ENCODE data around the gene CAND1.
A peak's percentile ranks its signal among the peaks of the same experiment; 100 is the strongest.

CAND1 gene

GRCh38 chr12:67256649-67257048 is 12.5 kb upstream of the CAND1 start:
- Histone ChIP-seq H3K9me3 (ENCODE audit: insufficient read depth, low read depth, low read length) (no peaks in the 10 kb centered on the region), H3K36me3 (ENCODE audit: insufficient read depth, low read length) (no peaks in the 10 kb centered on the region), H3K4me3 (ENCODE audit: low read length) (no peak overlapping the region), H3K27ac (ENCODE audit: low read depth, low read length) (no peak overlapping the region), H3K4me1 (ENCODE audit: insufficient read depth, low read length) (no peaks in the 10 kb centered on the region), H3K27me3 (ENCODE audit: insufficient read depth, low read length) (no peaks in the 10 kb centered on the region), H3K9ac (ENCODE audit: low read depth, low read length) (no peak overlapping the region)
- 85% methylated on average over 5 of the region's 5 CpGs for WGBS

GRCh38 chr12:67263471-67263870 is 5.7 kb upstream of the CAND1 start:
- Histone ChIP-seq H3K9me3 (ENCODE audit: insufficient read depth, low read depth, low read length) (no peaks in the 10 kb centered on the region), H3K36me3 (ENCODE audit: insufficient read depth, low read length) (no peaks in the 10 kb centered on the region), H3K27me3 (ENCODE audit: insufficient read depth, low read length) (no peaks in the 10 kb centered on the region), H3K4me1 (ENCODE audit: insufficient read depth, low read length) (no peaks in the 10 kb centered on the region), H3K9ac (ENCODE audit: low read depth, low read length) (no peak overlapping the region), H3K27ac (ENCODE audit: low read depth, low read length) (no peak overlapping the region), H3K4me3 (ENCODE audit: low read length) (no peak overlapping the region)
- WGBS, result 91% methylated on average over 5 of the region's 5 CpGs

GRCh38 chr12:67268335-67268895 is 743 bp upstream of the CAND1 start:
- Histone ChIP-seq H3K9ac (ENCODE audit: low read depth, low read length) (peak overlapping the region; percentile 85), H3K27ac (ENCODE audit: low read depth, low read length) (peak overlapping the region; percentile 98), H3K36me3 (ENCODE audit: insufficient read depth, low read length) (no peaks in the 10 kb centered on the region), H3K4me3 (ENCODE audit: low read length) (peak overlapping the region; percentile 77), H3K27me3 (ENCODE audit: insufficient read depth, low read length) (no peaks in the 10 kb centered on the region), H3K4me1 (ENCODE audit: insufficient read depth, low read length) (peaks cover 18% of the 10 kb centered on the region), H3K9me3 (ENCODE audit: insufficient read depth, low read depth, low read length) (no peaks in the 10 kb centered on the region)
- 9% methylated on average over 19 of the region's 19 CpGs for WGBS

GRCh38 chr12:67269633-67270573 is 745 bp downstream of the CAND1 start:
- peak overlapping the region; percentile 98 for H3K27ac ChIP-seq (ENCODE audit: low read depth, low read length)
- H3K9me3 ChIP-seq (ENCODE audit: insufficient read depth, low read depth, low read length), result no peaks in the 10 kb centered on the region
- under 1% methylated on average over 61 of the region's 61 CpGs for WGBS
- H3K9ac ChIP-seq (ENCODE audit: low read depth, low read length), result peak overlapping the region; percentile 85
- no peaks in the 10 kb centered on the region for H3K27me3 ChIP-seq (ENCODE audit: insufficient read depth, low read length)
- H3K36me3 ChIP-seq (ENCODE audit: insufficient read depth, low read length), result peaks cover 11% of the 10 kb centered on the region; the same call in 1 of the 2 replicates
- peaks cover 24% of the 10 kb centered on the region for H3K4me1 ChIP-seq (ENCODE audit: insufficient read depth, low read length)
- H3K4me3 ChIP-seq (ENCODE audit: low read length), result peak overlapping the region; percentile 77

GRCh38 chr12:67270622-67271021 is 1.5 kb downstream of the CAND1 start:
- H3K4me3 ChIP-seq (ENCODE audit: low read length), result peak overlapping the region; percentile 77
- H3K27ac ChIP-seq (ENCODE audit: low read depth, low read length), result no peak overlapping the region
- H3K9me3 ChIP-seq (ENCODE audit: insufficient read depth, low read depth, low read length), result no peaks in the 10 kb centered on the region
- 25% methylated on average over 2 of the region's 6 CpGs for WGBS
- no peaks in the 10 kb centered on the region for H3K27me3 ChIP-seq (ENCODE audit: insufficient read depth, low read length)
- H3K9ac ChIP-seq (ENCODE audit: low read depth, low read length), result peak overlapping the region; percentile 85
- peaks cover 12% of the 10 kb centered on the region; the same call in 1 of the 2 replicates for H3K36me3 ChIP-seq (ENCODE audit: insufficient read depth, low read length)
- H3K4me1 ChIP-seq (ENCODE audit: insufficient read depth, low read length), result peaks cover 29% of the 10 kb centered on the region

- no peaks in the 10 kb centered on the region for H3K27me3 ChIP-seq (ENCODE audit: insufficient read depth, low read length)
- 92% methylated on average over 1 of the region's 1 CpG for WGBS
- H3K4me1 ChIP-seq (ENCODE audit: insufficient read depth, low read length), result peaks cover 34% of the 10 kb centered on the region
- peaks cover 12% of the 10 kb centered on the region; the same call in 1 of the 2 replicates for H3K36me3 ChIP-seq (ENCODE audit: insufficient read depth, low read length)
- H3K4me3 ChIP-seq (ENCODE audit: low read length), result peak overlapping the region; percentile 77
- H3K9ac ChIP-seq (ENCODE audit: low read depth, low read length), result no peak overlapping the region
- H3K27ac ChIP-seq (ENCODE audit: low read depth, low read length), result no peak overlapping the region
- no peaks in the 10 kb centered on the region for H3K9me3 ChIP-seq (ENCODE audit: insufficient read depth, low read depth, low read length)
Measured at GRCh38 chr12:67271976-67272375, 2.8 kb downstream of the CAND1 start.

GRCh38 chr12:67274186-67274585 is 5.0 kb downstream of the CAND1 start:
- H3K27ac ChIP-seq (ENCODE audit: low read depth, low read length), result no peak overlapping the region

GRCh38 chr12:67275380-67275913 is 6.3 kb downstream of the CAND1 start:
- Histone ChIP-seq H3K36me3 (ENCODE audit: insufficient read depth, low read length) (peaks cover 17% of the 10 kb centered on the region; the same call in 1 of the 2 replicates), H3K9me3 (ENCODE audit: insufficient read depth, low read depth, low read length) (no peaks in the 10 kb centered on the region), H3K4me1 (ENCODE audit: insufficient read depth, low read length) (peaks cover 34% of the 10 kb centered on the region), H3K4me3 (ENCODE audit: low read length) (no peak overlapping the region), H3K27me3 (ENCODE audit: insufficient read depth, low read length) (no peaks in the 10 kb centered on the region), H3K27ac (ENCODE audit: low read depth, low read length) (no peak overlapping the region), H3K9ac (ENCODE audit: low read depth, low read length) (no peak overlapping the region)
- 98% methylated on average over 6 of the region's 6 CpGs for WGBS

More at GRCh38 chr12:67274186-67274585, 5.0 kb downstream of the CAND1 start:
- H3K36me3 ChIP-seq (ENCODE audit: insufficient read depth, low read length), result peaks cover 17% of the 10 kb centered on the region; the same call in 1 of the 2 replicates
- no peak overlapping the region for H3K4me3 ChIP-seq (ENCODE audit: low read length)
- WGBS, result 95% methylated on average over 3 of the region's 3 CpGs
- no peaks in the 10 kb centered on the region for H3K9me3 ChIP-seq (ENCODE audit: insufficient read depth, low read depth, low read length)
- H3K4me1 ChIP-seq (ENCODE audit: insufficient read depth, low read length), result peaks cover 34% of the 10 kb centered on the region
- no peaks in the 10 kb centered on the region for H3K27me3 ChIP-seq (ENCODE audit: insufficient read depth, low read length)
- no peak overlapping the region for H3K9ac ChIP-seq (ENCODE audit: low read depth, low read length)

- no peak overlapping the region for H3K4me3 ChIP-seq (ENCODE audit: low read length)
- peaks cover 24% of the 10 kb centered on the region; the same call in 1 of the 2 replicates for H3K4me1 ChIP-seq (ENCODE audit: insufficient read depth, low read length)
- WGBS, result 65% methylated on average over 3 of the region's 3 CpGs
- H3K9me3 ChIP-seq (ENCODE audit: insufficient read depth, low read depth, low read length), result no peaks in the 10 kb centered on the region
- H3K27me3 ChIP-seq (ENCODE audit: insufficient read depth, low read length), result no peaks in the 10 kb centered on the region
- no peak overlapping the region for H3K9ac ChIP-seq (ENCODE audit: low read depth, low read length)
- H3K27ac ChIP-seq (ENCODE audit: low read depth, low read length), result no peak overlapping the region
- H3K36me3 ChIP-seq (ENCODE audit: insufficient read depth, low read length), result peaks cover 17% of the 10 kb centered on the region; the same call in 1 of the 2 replicates
Measured at GRCh38 chr12:67276421-67276820, 7.3 kb downstream of the CAND1 start.

- Histone ChIP-seq H3K9ac (ENCODE audit: low read depth, low read length) (no peak overlapping the region), H3K9me3 (ENCODE audit: insufficient read depth, low read depth, low read length) (no peaks in the 10 kb centered on the region), H3K27ac (ENCODE audit: low read depth, low read length) (no peak overlapping the region), H3K4me1 (ENCODE audit: insufficient read depth, low read length) (peaks cover 12% of the 10 kb centered on the region; the same call in 1 of the 2 replicates), H3K36me3 (ENCODE audit: insufficient read depth, low read length) (peaks cover 38% of the 10 kb centered on the region), H3K27me3 (ENCODE audit: insufficient read depth, low read length) (no peaks in the 10 kb centered on the region), H3K4me3 (ENCODE audit: low read length) (no peak overlapping the region)
- no CpG with 5 or more reads among the region's 1 CpG for WGBS
Measured at GRCh38 chr12:67279637-67280036, 10.5 kb downstream of the CAND1 start.

GRCh38 chr12:67280088-67280487 is 10.9 kb downstream of the CAND1 start:
- Histone ChIP-seq H3K9me3 (ENCODE audit: insufficient read depth, low read depth, low read length) (no peaks in the 10 kb centered on the region), H3K36me3 (ENCODE audit: insufficient read depth, low read length) (peaks cover 40% of the 10 kb centered on the region), H3K4me3 (ENCODE audit: low read length) (no peak overlapping the region), H3K27me3 (ENCODE audit: insufficient read depth, low read length) (no peaks in the 10 kb centered on the region), H3K27ac (ENCODE audit: low read depth, low read length) (no peak overlapping the region), H3K9ac (ENCODE audit: low read depth, low read length) (no peak overlapping the region), H3K4me1 (ENCODE audit: insufficient read depth, low read length) (peaks cover 8% of the 10 kb centered on the region; the same call in 1 of the 2 replicates)
- WGBS, result 100% methylated on average over 1 of the region's 4 CpGs

Measured in HUES64 (cell line).